HG02943 (cell line): ENCODE results near the gene BICC1.

ENCODE experiments used
- ATAC-seq: cut with Tn5 transposase; IDR thresholded peaks from one replicate; pipeline ENCODE4 v1.9.1; 2021; ENCODE audit warnings: mild to moderate bottlenecking, low read depth, moderate library complexity; ENCODE audit not compliant: unreplicated experiment

Gene BICC1

GRCh38 chr10:58767652-58768051 is 255.0 kb downstream of the BICC1 start:
- ATAC-seq = no peak

- ATAC-seq = no peak
These were observed 259.2 kb downstream of the BICC1 start for GRCh38 chr10:58771863-58772262.

GRCh38 chr10:58772758-58773157 is 260.1 kb downstream of the BICC1 start:
- ATAC-seq = no peak

DNA sequence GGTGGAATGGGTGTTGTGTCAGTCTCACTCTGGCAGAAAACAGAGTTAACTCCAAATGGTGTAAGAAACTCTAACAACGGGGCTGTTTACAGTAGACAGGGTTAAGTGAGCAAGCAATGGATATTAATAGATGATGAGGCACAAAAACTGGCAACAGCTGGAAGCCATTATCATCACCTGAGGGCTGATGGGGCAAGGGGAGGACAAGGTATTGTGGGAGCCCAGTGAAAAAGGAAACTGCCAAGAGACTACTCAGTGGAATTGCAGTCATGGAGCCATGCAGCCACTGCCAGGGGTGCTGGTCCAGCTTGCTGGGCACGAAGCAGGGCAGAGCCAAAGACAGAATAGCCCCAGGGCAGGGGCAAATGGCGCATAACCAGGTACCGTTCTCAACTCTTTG is 260.7 kb downstream of the BICC1 start:
- ATAC-seq = no peak

GRCh38 chr10:58773944-58774343 is 261.3 kb downstream of the BICC1 start:
- ATAC-seq = no peak

GRCh38 chr10:58775960-58776567 is 263.4 kb downstream of the BICC1 start:
- no peak for ATAC-seq

- ATAC-seq = no peak
These were observed 264.1 kb downstream of the BICC1 start for GRCh38 chr10:58776568-58777318.

DNA sequence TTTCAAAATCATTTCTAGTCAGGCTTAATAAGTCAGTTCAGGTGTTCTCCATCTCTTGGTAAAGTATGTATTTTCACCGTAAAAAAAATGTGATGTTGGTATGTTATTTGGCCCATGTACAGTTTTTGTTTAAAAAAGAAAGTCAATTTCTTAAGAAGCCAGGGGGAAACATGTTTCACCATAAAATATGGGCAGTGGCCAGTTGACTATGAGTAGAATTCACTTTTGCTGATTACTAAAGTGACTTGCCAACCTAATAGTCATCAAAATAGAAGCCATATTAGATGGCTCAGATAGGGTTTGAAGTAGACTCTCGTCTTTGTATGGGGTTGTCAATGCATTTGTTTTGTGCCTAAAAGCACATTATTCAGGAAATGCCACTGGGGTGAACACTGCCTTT is 266.3 kb downstream of the BICC1 start:
- ATAC-seq = no peak

GRCh38 chr10:58779594-58779993 is 266.9 kb downstream of the BICC1 start:
- ATAC-seq = no peak

DNA sequence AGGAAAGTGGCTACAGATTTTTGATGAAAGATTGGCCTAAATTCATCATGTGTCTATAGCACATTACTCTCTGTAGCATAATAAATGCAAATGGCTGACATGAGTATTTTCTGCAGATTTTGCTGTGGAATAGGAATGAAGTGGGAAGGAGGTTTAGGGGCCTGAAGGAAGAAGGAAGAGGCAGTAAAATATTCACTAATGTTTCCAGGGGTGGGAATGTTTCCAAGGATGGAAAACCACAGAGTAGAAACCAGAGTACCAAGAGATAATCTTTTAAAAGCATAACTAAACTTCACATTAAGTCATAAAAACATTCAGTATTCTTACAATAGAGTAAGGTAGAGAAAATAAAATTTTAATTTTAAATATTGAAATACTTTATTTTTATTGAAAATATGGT is 267.8 kb downstream of the BICC1 start:
- ATAC-seq = no peak

GRCh38 chr10:58781873-58782488 is 269.3 kb downstream of the BICC1 start:
- no peak for ATAC-seq

GRCh38 chr10:58782876-58783851 is 270.5 kb downstream of the BICC1 start:
- ATAC-seq = no peak

DNA sequence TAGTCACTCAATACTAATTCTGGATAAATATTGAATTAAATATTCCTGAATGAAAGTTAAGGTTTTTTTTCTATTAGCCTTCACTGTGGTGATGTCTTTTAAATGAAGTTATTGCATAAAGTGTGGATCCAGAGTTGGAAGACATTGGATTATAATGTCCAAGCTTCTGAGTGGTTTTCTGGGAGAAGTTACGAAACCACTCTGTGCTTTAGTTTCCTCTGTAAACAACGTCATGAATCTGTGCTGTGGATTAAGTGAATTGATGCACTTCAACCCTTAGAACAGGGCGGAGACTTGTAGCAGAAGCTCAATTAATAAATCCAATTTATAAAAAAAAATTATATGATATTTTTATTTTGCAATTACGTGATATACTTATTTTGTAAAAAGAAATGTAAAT is 271.7 kb downstream of the BICC1 start:
- ATAC-seq = no peak

DNA sequence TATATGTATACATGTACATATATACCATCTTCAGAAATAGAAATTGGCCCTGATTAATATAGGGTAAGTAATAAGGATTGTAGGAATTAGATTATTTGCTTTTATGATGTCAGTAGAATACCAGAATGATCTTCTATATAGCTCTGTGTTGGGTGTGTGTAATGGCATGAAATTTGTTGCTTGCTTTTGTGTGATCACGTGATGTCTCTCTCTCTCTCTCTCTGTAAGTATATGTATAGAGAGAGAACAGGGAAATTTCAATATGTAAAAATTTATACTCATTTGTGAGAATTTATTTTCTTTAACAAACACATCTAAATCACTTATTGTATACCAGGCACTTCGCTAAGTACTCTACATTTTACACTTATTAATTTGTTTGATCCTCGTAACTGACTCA is 272.7 kb downstream of the BICC1 start:
- no peak for ATAC-seq

GRCh38 chr10:58791137-58791536 is 278.5 kb downstream of the BICC1 start:
- ATAC-seq = no peak

DNA sequence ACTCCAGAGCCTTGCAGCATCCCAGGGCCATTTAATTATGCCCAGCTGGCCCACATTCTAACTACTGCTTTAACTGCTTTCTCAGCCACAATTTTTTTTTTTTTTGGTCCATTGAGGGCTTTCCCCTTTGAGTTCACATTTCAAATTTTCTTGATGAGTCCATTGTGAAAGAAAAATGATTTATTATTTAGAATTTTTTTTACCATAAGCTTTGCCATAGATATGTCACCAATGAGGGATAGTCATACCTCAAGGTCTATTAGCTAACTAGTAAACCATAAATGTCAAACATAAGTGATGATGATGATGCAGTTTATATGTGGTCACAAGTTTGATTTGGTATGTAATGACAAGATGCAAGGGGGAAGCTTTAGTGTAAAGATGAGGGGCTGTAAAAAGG is 282.9 kb downstream of the BICC1 start:
- no peak for ATAC-seq

DNA sequence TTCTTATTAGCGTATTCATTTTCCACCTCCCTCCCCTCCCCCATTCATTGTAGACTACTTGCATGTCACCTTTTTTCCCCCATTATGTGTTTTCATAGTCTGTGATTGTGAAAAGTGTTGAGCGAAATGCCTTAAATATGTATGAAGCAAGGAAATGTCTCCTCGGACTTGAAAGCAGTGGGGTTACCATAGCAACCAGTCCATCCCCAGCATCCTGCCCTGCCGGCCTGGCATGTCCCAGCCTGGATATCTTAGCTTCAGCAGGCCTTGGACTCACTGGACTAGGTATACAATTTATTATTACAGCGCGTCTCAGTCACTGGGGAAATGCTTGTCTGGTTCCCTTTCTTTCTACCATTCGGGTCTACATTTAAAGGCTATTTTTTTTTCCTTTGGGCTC is 283.6 kb downstream of the BICC1 start:
- no peak for ATAC-seq

DNA sequence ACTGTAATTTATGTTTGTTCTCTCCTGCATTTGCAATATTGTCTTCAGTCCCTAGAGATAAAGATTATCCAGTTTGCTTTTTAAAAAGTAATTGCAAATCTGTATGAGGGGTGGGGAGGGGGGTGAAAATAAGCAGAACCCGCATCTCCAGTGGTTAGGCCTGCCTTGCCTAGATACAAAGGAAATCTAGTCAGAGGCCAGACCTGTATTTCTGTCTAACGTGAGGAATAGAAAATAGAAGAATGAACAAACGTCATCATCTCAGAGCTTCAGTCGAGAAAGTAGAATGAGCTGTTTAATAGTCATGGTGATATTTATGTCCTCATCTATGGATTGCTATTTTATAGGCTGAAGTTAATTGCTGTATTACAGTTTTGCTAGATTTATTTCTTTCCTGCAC is 284.2 kb downstream of the BICC1 start:
- ATAC-seq = no peak

DNA sequence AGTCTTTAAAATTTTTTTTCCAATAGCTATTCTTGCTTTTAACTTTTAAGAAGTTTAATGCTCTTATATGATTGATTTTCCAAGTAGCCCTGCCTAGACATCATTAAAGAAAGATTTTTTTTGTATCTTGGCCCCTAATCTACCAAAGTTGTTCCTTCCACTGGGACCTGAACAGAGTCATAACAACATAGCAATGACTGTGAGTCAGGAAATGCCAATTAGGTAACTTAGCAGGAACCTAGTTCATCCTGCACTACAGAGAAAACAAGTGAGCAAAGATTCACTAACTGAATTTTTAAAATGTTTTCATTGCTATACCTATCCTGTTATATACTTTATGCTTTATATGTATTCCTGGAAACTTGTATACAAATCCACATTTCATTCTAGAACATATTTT is 284.7 kb downstream of the BICC1 start:
- ATAC-seq = no peak

DNA sequence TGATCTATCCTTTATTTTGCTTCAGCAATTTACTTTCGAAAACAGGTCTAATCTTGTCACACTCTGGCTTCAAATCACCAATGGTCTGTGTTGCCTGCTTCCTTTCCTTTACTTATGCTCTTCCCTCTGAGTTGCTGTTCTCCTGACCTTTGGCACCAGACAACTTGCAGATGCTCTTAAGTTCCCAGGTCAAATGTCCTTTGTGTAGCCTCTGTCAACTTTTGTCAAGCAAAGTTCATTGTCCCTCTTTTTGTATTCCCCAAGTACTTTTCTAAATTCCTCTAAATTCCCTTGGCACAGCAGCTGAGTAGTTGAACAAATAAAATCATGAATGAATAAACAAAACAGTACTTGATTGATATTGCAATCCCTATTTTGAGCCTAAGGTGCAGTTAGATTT is 289.4 kb downstream of the BICC1 start:
- ATAC-seq = no peak

DNA sequence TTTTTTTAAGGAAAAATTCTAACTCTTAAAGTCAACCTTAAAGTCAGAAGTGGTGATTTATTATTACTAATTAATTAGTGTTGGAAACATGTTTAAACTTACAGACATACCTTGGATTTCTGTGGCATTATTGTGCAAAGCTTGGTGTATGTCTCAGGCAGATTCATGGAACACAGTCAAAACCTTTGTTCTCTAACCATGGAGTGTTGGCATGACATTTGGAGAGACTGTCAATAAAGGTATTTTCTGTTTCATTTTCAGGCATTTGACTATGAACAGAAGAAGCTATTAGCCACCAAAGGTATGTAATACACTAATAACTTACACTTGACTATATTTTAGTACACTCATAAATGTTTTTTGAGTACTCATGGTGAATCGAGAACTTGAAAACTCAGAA is 293.7 kb downstream of the BICC1 start:
- no peak for ATAC-seq
